Tibial nerve (tissue), 4 donors: Measurements from ENCODE around the gene IRF1.

Source experiments
- EP300 ChIP-seq, 2 donors: sonication (generic); formaldehyde crosslinking; IDR thresholded peaks; one replicate each; pipeline ENCODE4 v1.6.1; 2017; ENCODE audit warnings: antibody characterized with exemption in 2 of 2, mild to moderate bottlenecking in 1 of 2
- POLR2A ChIP-seq, 2 donors: fragments of 450-650 bp; IDR thresholded peaks; one replicate each; pipeline ENCODE4 v1.6.1; 2017; ENCODE audit warnings: antibody characterized with exemption in 2 of 2, mild to moderate bottlenecking in 2 of 2, moderate library complexity in 2 of 2
- TF ChIP-seq, protein P1 (sequence below), 5 experiments: fragments of 200-600 bp in 3 of 5; fragments of 450-650 bp in 2 of 5; sonication (generic) in 3 of 5; IDR thresholded peaks; one replicate each; pipeline ENCODE4 v1.5.1; 2016 to 2019; ENCODE audit warnings: antibody characterized with exemption in 5 of 5, mild to moderate bottlenecking in 3 of 5, moderate library complexity in 2 of 5

GRCh38 chr5:132460846-132461568 lies 29.6 kb downstream of the IRF1 start:
- TF ChIP-seq, protein P1, sequence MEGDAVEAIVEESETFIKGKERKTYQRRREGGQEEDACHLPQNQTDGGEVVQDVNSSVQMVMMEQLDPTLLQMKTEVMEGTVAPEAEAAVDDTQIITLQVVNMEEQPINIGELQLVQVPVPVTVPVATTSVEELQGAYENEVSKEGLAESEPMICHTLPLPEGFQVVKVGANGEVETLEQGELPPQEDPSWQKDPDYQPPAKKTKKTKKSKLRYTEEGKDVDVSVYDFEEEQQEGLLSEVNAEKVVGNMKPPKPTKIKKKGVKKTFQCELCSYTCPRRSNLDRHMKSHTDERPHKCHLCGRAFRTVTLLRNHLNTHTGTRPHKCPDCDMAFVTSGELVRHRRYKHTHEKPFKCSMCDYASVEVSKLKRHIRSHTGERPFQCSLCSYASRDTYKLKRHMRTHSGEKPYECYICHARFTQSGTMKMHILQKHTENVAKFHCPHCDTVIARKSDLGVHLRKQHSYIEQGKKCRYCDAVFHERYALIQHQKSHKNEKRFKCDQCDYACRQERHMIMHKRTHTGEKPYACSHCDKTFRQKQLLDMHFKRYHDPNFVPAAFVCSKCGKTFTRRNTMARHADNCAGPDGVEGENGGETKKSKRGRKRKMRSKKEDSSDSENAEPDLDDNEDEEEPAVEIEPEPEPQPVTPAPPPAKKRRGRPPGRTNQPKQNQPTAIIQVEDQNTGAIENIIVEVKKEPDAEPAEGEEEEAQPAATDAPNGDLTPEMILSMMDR (IDR thresholded peaks at IDR 0.05) = no peak
- TF ChIP-seq EP300 (IDR thresholded peaks at IDR 0.05) = no peak
- no peak for TF ChIP-seq POLR2A (IDR thresholded peaks at IDR 0.05)
